ENCODE measurements around the gene TMEM235.

The TMEM235 gene

DNA sequence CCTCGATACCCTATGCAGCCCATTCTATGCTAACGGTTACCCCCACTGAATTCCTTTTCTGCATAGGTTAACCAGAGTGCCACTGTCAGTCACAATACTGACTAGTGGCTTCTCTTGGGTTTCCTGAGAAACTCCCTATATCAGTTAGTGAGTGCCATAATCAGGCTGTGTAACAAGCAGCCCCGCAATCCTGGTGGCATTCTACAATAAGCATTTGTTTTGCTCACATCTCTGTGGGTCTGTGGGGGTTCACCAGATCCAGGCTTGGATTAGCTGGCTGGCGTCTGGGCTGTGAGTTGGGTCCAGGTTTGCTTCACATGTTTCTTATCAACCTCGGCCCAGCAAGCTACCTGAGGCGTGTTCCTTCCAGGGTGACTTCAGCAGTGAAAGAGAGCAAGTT is 42.4 kb downstream of the TMEM235 start:
- DNase-seq: no peak

DNA sequence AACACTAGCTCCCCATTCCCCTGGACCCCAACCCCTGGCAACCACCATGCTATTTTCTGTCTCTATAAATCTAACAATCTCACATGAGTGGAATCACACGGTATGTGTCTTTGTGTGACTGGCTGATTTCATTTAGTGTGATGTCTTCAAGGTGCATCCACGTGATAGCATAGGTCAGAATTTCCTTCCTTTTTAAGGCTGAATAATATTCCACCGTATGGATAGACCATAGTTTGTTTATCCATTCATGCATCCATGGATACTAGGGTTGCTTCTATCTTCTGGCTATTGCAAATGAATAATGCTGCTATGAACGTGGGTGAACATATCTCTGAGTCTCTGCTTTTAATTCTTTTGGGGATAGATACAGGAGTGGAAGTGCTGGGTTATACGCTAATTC is 43.9 kb downstream of the TMEM235 start:
- no peak for DNase-seq

DNA sequence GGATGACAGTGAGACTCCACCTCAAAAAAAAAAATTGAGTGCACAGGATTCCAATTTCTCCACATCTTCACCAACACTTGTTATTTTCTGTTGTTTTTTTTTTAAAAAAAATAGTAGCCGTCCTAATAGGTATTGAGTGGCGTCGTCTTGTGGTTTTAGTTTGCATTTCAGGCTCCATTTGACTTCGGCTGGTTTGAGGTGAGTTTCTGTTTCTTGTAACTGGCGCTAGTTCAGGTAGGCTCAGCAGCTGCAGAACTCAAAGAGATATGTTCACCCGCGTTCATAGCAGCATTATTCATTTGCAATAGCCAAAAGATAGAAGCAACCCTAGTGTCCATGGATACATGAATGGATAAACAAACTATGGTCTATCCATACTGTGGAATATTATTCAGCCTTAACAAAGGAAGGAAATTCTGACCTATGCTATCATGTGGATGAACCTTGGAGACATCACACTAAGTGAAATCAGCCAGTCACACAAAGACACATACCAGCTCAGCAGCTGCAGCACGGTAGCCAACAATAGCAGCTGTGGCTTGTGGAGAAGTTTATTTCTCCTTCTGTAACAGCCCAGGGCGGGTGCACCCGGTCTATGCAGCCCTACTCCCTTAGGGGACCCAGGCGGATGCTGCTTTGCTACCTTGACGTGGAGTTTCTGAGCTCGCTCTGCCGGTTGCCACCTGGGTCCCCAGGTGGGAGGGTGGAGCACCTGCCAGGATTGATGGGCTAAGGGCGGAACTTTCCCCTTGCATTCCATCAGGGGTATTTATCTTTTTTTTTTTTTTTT is 44.9 kb downstream of the TMEM235 start:
- no peak for DNase-seq

DNA sequence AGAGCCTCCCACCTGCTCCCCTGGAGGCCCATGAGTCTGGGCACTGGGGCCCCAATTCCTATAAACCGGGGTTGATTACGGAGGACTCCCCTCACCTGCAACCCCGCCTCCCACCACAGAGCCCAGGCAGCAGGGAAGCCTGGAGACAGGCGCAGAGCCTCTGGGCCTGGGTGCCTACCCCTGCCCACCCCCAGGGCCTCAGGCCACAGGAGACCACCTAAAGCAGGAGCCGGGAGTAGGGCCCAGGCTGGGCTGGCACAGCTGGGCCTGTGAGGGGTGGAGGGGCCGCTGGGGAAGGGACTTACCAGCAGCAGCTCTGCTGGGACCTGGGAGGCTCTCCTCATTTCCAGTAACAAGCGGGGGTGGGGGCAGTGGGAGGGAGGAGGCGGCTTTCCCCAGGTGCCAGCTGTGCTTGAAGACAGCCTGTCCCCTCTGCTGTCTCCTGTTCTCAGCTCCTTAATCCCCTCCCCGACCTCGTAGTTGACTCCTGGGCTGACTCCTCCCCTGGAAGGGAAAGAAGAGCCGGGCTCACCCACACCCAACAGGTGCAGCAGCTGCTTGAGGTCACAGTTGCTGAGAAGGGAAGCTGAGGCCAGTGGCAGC is 46.8 kb downstream of the TMEM235 start:
- no peak for DNase-seq

DNA sequence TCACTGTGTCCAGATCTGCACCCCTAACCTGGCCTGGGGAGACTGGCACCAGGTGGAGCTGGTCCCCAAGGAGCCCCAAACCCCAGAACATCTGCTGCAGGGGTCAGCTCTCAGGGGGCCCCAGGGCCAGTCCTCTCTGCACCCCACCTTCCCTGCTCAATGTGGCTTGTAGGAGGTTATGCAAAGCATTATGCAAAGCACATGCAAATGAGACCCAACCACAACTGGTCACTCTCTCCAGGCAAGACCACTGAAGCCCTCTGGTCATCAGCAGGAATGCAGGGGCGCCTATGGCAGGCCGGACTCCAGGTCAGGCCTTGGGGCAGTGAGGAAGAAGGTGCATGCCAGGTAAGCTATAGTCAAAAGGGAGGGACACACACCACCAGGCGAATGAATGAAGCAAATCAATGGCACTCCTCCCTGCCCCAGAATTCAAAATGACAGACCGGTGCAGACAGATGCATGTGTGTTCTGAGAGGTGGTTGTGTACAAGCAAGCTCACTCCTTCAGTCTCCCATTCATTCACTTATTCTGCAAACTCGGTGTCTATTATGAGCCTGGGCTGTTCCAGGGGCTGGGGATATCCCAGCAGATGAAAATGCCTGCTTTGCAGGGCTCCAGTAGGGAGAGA is 48.0 kb downstream of the TMEM235 start:
- DNase-seq: no peak

DNA sequence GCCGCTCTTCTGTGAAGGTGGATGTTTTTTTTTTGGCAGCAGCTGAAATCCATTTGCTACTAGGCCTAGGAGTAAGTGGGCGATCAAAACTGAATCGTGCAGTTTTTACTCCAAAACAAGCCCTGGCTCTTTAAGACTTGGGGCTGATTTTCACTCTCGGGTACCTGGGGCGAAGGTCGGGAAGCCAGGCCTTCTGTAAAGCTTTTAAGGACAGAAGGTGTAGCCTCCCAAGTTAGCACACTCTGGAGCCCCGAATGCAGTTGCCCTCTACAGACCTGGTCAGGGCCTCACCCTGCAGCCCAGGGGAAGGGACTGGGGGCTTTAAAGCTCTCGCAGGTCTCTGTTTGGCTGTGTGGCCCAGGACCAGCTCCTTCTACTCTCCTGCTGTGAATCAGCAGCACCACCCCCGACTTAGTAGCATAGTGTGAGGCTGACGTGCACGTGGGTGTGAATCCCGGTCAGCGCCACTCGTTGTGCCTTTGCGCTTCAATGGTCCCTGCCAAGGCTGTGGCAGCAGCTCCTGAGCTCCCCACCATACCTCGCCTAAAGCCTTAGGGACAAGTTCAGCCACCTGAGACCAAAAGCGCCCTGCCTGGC is 49.9 kb downstream of the TMEM235 start:
- no peak for DNase-seq

DNA sequence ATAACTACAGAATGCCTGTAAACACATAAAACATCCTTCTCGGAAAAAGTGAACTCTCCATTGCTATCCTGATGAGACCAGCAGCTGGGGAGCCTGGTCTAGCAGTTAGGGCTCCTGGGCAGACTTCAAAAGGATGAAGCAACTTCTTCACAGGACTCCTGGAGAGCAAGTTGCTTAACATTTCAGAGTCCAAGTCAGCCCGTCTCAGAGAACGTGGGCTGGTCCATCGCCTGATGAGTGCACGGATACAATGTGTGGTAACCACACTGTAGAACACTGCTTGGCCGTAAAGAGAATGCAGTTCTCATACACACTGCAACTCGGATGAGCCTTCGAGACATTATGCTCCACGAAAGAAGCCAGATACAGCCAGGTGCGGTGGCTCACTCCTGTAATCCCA is 52.7 kb downstream of the TMEM235 start:
- DNase-seq: no peak

DNA sequence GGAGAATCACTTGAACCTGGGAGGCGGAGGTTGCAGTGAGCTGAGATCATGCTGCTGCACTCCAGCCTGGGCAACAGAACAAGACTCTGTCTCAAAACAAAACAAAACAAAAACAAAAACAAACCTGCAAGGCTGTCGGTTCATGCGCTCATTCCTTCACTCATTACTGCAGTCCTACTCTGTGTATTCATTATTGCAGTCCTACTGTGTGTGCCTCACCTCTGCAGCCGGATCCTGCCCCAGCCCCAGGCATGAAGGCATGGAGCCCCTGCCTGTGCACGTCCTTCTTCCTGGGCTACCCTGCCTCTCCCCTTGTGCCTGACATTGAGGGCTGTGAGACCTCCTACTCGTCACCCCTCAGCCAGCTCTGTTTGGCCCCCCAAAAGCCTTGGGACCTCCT is 57.6 kb downstream of the TMEM235 start:
- no peak for DNase-seq

DNA sequence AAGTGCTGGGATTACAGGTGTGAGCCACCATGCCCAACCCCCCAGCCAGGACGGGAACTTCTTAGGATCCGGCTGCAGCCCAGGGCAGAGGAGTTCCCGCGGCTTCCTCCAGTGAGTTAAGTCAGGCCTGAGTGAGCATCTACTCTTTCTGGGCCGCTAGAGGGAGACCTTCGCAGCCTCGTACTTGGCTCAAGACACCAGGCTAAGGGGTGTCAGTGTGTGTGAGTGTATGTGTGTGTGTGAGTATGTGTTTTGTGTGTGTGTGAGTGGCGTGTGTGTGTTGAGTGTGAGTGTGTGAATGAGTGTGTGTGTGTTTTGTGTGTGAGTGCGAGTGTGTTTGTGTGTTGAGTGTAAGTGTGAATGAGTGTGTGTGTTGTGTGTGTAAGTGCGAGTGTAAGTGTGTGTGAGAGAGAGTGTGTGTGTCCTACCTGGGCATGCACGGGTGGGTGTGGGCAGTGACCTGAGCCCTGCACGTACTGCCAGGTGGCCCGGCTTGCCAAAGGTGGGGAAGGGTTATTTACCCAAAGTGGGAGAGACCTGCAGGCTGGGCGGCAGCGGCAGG is 58.5 kb downstream of the TMEM235 start:
- DNase-seq: peak; percentile 86
